Heart left ventricle (tissue), 16 donors: ENCODE measurements around the gene IMP4. TPM values are rescaled to one million over a fixed set of nuclear protein-coding genes. Genes with fewer than 3 reads are reported as not detected.

Experiments
- ATAC-seq, 4 donors: fragments of 200-7000 bp; cut with Tn5 transposase; one replicate each; pipeline ENCODE4 v1.9.1; 2020 to 2022; ENCODE audit warnings: moderate library complexity in 4 of 4, mild to moderate bottlenecking in 3 of 4, moderate number of reproducible peaks in 1 of 4
- DNase-seq, 5 donors: peaks; one replicate each; pipeline ENCODE4 v3.0.0-alpha.2; 2020
- H3K27ac ChIP-seq, 12 donors: fragments of 200-600 bp; sonication (generic) in 4 of 12; one replicate each; pipeline versions ENCODE4 v1.5.0 to v1.8.0; 2016 to 2022; ENCODE audit warnings: mild to moderate bottlenecking in 2 of 12
- H3K27me3 ChIP-seq, 9 donors: fragments of 200-600 bp; sonication (generic) in 2 of 9; one replicate each; pipeline versions ENCODE4 v1.5.1 to v1.8.0; 2016 to 2022; ENCODE audit warnings: mild to moderate bottlenecking in 3 of 9
- H3K36me3 ChIP-seq, 9 donors: fragments of 200-600 bp; sonication (generic) in 2 of 9; one replicate each; pipeline versions ENCODE4 v1.5.0 to v1.8.0; 2018 to 2022; ENCODE audit warnings: mild to moderate bottlenecking in 2 of 9
- H3K4me1 ChIP-seq, 12 donors: fragments of 200-600 bp; sonication (generic) in 4 of 12; one replicate each; pipeline versions ENCODE4 v1.5.0 to v1.8.0; 2016 to 2022; ENCODE audit warnings: mild to moderate bottlenecking in 3 of 12
- H3K4me3 ChIP-seq, 12 donors: fragments of 200-600 bp; sonication (generic) in 4 of 12; one replicate each; pipeline versions ENCODE4 v1.5.0 to v1.8.0; 2017 to 2022; ENCODE audit warnings: mild to moderate bottlenecking in 9 of 12, moderate library complexity in 4 of 12
- H3K9me3 ChIP-seq, 12 donors: fragments of 200-600 bp; sonication (generic) in 4 of 12; one replicate each; pipeline versions ENCODE4 v1.5.0 to v1.8.0; 2016 to 2022; ENCODE audit warnings: mild to moderate bottlenecking in 1 of 12
- CTCF ChIP-seq, 12 donors: fragments of 200-600 bp; sonication (generic) in 4 of 12; IDR thresholded peaks; one replicate each; pipeline versions ENCODE4 v1.5.0 to v1.8.0; 2018 to 2022; ENCODE audit warnings: antibody characterized with exemption in 12 of 12, mild to moderate bottlenecking in 5 of 12
- POLR2A ChIP-seq, 2 donors: fragments of 450-650 bp; IDR thresholded peaks; one replicate each; pipeline ENCODE4 v1.6.1; 2017; ENCODE audit warnings: antibody characterized with exemption in 2 of 2, mild to moderate bottlenecking in 2 of 2, moderate library complexity in 2 of 2
- WGBS, 4 donors: extraction: QIAGEN DNeasy Blood & Tissue Kit in 2 of 4; methylation state at CpG; one replicate each; pipeline versions ENCODE4 v1.1.5 to v1.1.7; 2013 to 2018; 5-methylcytosine and 5-hydroxymethylcytosine counted together
- intact Hi-C, 10 donors: fragments of 100-400 bp; cut with DNase I; formaldehyde crosslinking; loops; one replicate each; pipeline versions ENCODE4 v1.11.1 to v1.14.2; 2022
- polyA plus RNA-seq, 2 donors: library from polyadenylated mRNA; stranded (reverse); fragments of 200-250 nt; gene quantifications; one replicate each; pipeline ENCODE4 v1.2.3, GENCODE V29; 2013
- total RNA-seq, 9 donors: library from RNA; depleted of rRNA in 2 of 9; stranded (reverse); fragments of >200 nt in 2 of 9; fragmentation: NEBNext Ultra II Directional in 3 of 9; extraction: Animal tissue kit (Norgen Biotek cat#: 25700) in 3 of 9; gene quantifications; one replicate each; pipeline versions ENCODE4 v1.1.0 to v1.2.4, GENCODE V29; 2016 to 2023
- donor health status: ischemic (EF 13 %, LVEDD 7.1; RV severe dilation, severe dysfunction).
- donor health status: healthy with polysubstance abuse.
- donor health status: DM: no; HTN: yes; CAD: no.
- donor health status: DM: no; HTN: no; CAD: no.
- donor health status: ischemic (EF 25% LVEDD 6.9; RV normal size, moderate dysfunction).
- donor health status: ischemic (EF 25% LVEDD 5.7; RV mildly dilated, moderate dysfunction).
- donor health status: healthy.
- donor health status: DM: yes; HTN: yes; CAD: no.
- donor health status: ischemic (EF 35%, LVEDD 5.7; RV mildly dilated, moderate dysfunction).
- donor health status: nonischemic (EF 11% LVEDD 7.7; RV severe dilation, severe dysfunction).
- donor health status: DM: yes; HTN: yes; CAD: no.
- donor health status: PGD.
- donor health status: ischemic (EF 29% LVEDD 5.4; RV normal size, mild dysfunction).
- donor health status: nonischemic (EF 23%, LVEDD 6.1; RV moderate dilation, normal function).

The IMP4 gene
- total and polyA plus RNA-seq, 11 donors, result 55.8 to 209 (median 73.7) TPM

- intact Hi-C loops, result no loop called here
- Histone ChIP-seq H3K9me3 (no peaks in the 10 kb centered on the region), H3K4me3 (no peak overlapping the region), H3K27ac (no peak overlapping the region), H3K27me3 (peaks cover 0 to 13% (median 3%) of the 10 kb centered on the region in 9 donors), H3K36me3 (no peaks in the 10 kb centered on the region), H3K4me1 (no peaks in the 10 kb centered on the region)
- WGBS, 4 donors, result 75 to 86% (median 82%) methylated on average over 11 to 12 of the region's 12 CpGs
- TF ChIP-seq CTCF (IDR thresholded peaks at IDR 0.05) (no peak), POLR2A (IDR thresholded peaks at IDR 0.05) (no peak)
- no peak for DNase-seq
- no peak for ATAC-seq
Measured at GRCh38 chr2:130302164-130302886, 40.4 kb upstream of the IMP4 start.

GRCh38 chr2:130303169-130303568, 39.5 kb upstream of the IMP4 start:
- DNase-seq (no peak), ATAC-seq (no peak)
- Histone ChIP-seq H3K36me3 (no peaks in the 10 kb centered on the region), H3K9me3 (no peaks in the 10 kb centered on the region), H3K4me1 (no peaks in the 10 kb centered on the region), H3K4me3 (no peak overlapping the region), H3K27ac (no peak overlapping the region), H3K27me3 (peaks cover 0 to 9% (median 3%) of the 10 kb centered on the region in 9 donors)
- intact Hi-C loops, result no loop called here
- TF ChIP-seq CTCF (IDR thresholded peaks at IDR 0.05) (no peak), POLR2A (IDR thresholded peaks at IDR 0.05) (no peak)

GRCh38 chr2:130304726-130305125, 38.0 kb upstream of the IMP4 start:
- no peak for TF ChIP-seq CTCF (IDR thresholded peaks at IDR 0.05)
- no peak for TF ChIP-seq POLR2A (IDR thresholded peaks at IDR 0.05)
- Histone ChIP-seq H3K4me1 (no peaks in the 10 kb centered on the region), H3K27me3 (peaks cover 0 to 6% (median 0%) of the 10 kb centered on the region in 9 donors), H3K27ac (no peak overlapping the region), H3K9me3 (no peaks in the 10 kb centered on the region), H3K36me3 (no peaks in the 10 kb centered on the region), H3K4me3 (no peak overlapping the region)
- intact Hi-C loops, result no loop called here
- ATAC-seq (no peak), DNase-seq (no peak)
- 79 to 85% (median 85%) methylated on average over 3 of the region's 3 CpGs for WGBS, 4 donors

- Histone ChIP-seq H3K36me3 (no peaks in the 10 kb centered on the region), H3K4me1 (peaks cover 0 to 5% (median 0%) of the 10 kb centered on the region in 12 donors), H3K9me3 (no peaks in the 10 kb centered on the region), H3K27me3 (peaks cover 0 to 2% (median 0%) of the 10 kb centered on the region in 9 donors), H3K27ac (no peak overlapping the region), H3K4me3 (no peak overlapping the region)
- WGBS, 4 donors, result 86 to 90% (median 88%) methylated on average over 4 of the region's 4 CpGs
- no peak for DNase-seq
- intact Hi-C loops, result no loop called here
- ATAC-seq, result no peak
- TF ChIP-seq CTCF (IDR thresholded peaks at IDR 0.05) (no peak), POLR2A (IDR thresholded peaks at IDR 0.05) (no peak)
Measured at GRCh38 chr2:130307850-130308249, 34.8 kb upstream of the IMP4 start.
